ENCODE results near the gene ADD2. TPM values are rescaled to one million over a fixed set of nuclear protein-coding genes. Genes with fewer than 3 reads are reported as not detected.
"Not testable (repeated sequence)": the region's sequence is repeated elsewhere in the genome, so short reads cannot be mapped to it uniquely, and the experiment has no call there.

The ADD2 gene
- total RNA-seq, 4 donors from 2014 or later = 0.42 to 2.4 (median 1.3) TPM

- no peak for TF ChIP-seq POLR2A (IDR thresholded peaks at IDR 0.05)
- TF ChIP-seq, protein P1, sequence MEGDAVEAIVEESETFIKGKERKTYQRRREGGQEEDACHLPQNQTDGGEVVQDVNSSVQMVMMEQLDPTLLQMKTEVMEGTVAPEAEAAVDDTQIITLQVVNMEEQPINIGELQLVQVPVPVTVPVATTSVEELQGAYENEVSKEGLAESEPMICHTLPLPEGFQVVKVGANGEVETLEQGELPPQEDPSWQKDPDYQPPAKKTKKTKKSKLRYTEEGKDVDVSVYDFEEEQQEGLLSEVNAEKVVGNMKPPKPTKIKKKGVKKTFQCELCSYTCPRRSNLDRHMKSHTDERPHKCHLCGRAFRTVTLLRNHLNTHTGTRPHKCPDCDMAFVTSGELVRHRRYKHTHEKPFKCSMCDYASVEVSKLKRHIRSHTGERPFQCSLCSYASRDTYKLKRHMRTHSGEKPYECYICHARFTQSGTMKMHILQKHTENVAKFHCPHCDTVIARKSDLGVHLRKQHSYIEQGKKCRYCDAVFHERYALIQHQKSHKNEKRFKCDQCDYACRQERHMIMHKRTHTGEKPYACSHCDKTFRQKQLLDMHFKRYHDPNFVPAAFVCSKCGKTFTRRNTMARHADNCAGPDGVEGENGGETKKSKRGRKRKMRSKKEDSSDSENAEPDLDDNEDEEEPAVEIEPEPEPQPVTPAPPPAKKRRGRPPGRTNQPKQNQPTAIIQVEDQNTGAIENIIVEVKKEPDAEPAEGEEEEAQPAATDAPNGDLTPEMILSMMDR (IDR thresholded peaks at IDR 0.05) = no peak
- Histone ChIP-seq H3K36me3 (no peaks in the 10 kb centered on the region), H3K27me3 (peaks cover 0 to 46% (median 0%) of the 10 kb centered on the region in 4 donors), H3K4me1 (no peaks in the 10 kb centered on the region), H3K4me3 (no peak overlapping the region), H3K27ac (no peak overlapping the region), H3K9me3 (no peaks in the 10 kb centered on the region)
- WGBS, 2 donors = 40 to 62% methylated on average over 5 of the region's 5 CpGs
- intact Hi-C loops (cut with DNase I) = no loop called here
- DNase-seq = no peak
Observed at GRCh38 chr2:70657246-70657645, 110.8 kb downstream of the ADD2 start.

- Histone ChIP-seq H3K27me3 (peaks cover 0 to 50% (median 0%) of the 10 kb centered on the region in 4 donors), H3K4me3 (no peak overlapping the region), H3K36me3 (no peaks in the 10 kb centered on the region), H3K9me3 (no peaks in the 10 kb centered on the region), H3K27ac (no peak overlapping the region), H3K4me1 (no peaks in the 10 kb centered on the region)
- 62 to 75% methylated on average over 10 of the region's 11 CpGs for WGBS, 2 donors
- TF ChIP-seq POLR2A (IDR thresholded peaks at IDR 0.05) = no peak
- TF ChIP-seq, protein P1 (IDR thresholded peaks at IDR 0.05) = no peak
- no peak for DNase-seq
- intact Hi-C loops (cut with DNase I) = no loop called here
Observed at GRCh38 chr2:70656421-70657010, 111.5 kb downstream of the ADD2 start.

- no peak for TF ChIP-seq POLR2A (IDR thresholded peaks at IDR 0.05)
- TF ChIP-seq, protein P1 (IDR thresholded peaks at IDR 0.05) = no peak
- DNase-seq = no peak
- no peak overlapping the region for H3K4me3 ChIP-seq
- peaks cover 0 to 52% (median 0%) of the 10 kb centered on the region in 4 donors for H3K27me3 ChIP-seq
- 78 to 92% methylated on average over 2 to 4 of the region's 4 CpGs for WGBS, 2 donors
- no peaks in the 10 kb centered on the region for H3K9me3 ChIP-seq
- no peak overlapping the region for H3K27ac ChIP-seq
- no peaks in the 10 kb centered on the region for H3K4me1 ChIP-seq
- no peaks in the 10 kb centered on the region for H3K36me3 ChIP-seq
- intact Hi-C loops (cut with DNase I) = no loop called here
Observed at GRCh38 chr2:70655786-70656185, 112.2 kb downstream of the ADD2 start.

- H3K4me1 ChIP-seq; H3K4me3 ChIP-seq; DNase-seq; H3K9me3 ChIP-seq; intact Hi-C loops (cut with DNase I); H3K27ac ChIP-seq; H3K36me3 ChIP-seq: not testable (repeated sequence)
- TF ChIP-seq, protein P1 (IDR thresholded peaks at IDR 0.05) = peak in 2 of 6 experiments; percentile 14 to 48
- WGBS, 2 donors = 26 to 49% methylated on average over 3 to 6 of the region's 6 CpGs
- peaks cover 0 to 55% (median 0%) of the 10 kb centered on the region in 4 donors for H3K27me3 ChIP-seq
Observed at GRCh38 chr2:70655211-70655610, 112.8 kb downstream of the ADD2 start.

DNA sequence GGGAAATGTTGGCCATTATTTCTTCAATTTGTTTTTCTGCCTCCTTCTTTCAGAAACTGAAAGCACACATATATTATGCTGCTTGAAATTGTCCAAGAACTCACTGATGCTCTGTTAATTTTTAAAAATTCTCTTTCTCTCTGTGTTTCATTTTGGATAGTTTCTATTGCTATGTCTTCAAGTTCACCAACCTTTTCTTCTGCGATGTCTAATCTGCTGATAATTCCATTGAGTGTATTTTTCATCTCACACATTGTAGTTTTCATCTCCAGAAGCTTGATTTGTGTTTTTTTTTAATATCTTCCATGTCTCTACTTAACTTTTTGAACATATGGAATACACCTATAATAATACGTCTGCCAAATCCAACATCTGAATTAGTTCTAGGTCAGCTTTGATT is 116.3 kb downstream of the ADD2 start:
- Histone ChIP-seq H3K4me3 (no peak overlapping the region), H3K4me1 (no peaks in the 10 kb centered on the region), H3K27ac (no peak overlapping the region), H3K9me3 (no peaks in the 10 kb centered on the region), H3K27me3 (peaks cover 0 to 47% (median 0%) of the 10 kb centered on the region in 4 donors), H3K36me3 (no peaks in the 10 kb centered on the region)
- TF ChIP-seq, protein P1 (IDR thresholded peaks at IDR 0.05) = no peak
- no peak for TF ChIP-seq POLR2A (IDR thresholded peaks at IDR 0.05)
- no peak for DNase-seq
- WGBS, 2 donors = 78 to 86% methylated on average over 2 of the region's 2 CpGs
- intact Hi-C loops (cut with DNase I) = no loop called here
